GM10266 (cell line): ENCODE results near the gene EGFR.

ENCODE experiments used
- DNase-seq: peaks from one replicate; pipeline ENCODE4 v3.0.0; 2012; ENCODE audit errors: extremely low spot score
- TF ChIP-seq, protein P1 (sequence below): IDR thresholded peaks from 2 replicates; pipeline ENCODE4 v1.5.1; 2012; ENCODE audit warnings: mild to moderate bottlenecking, low read depth; ENCODE audit not compliant: control insufficient read depth, insufficient read depth; ENCODE audit errors: missing control alignments

The EGFR gene

GRCh38 chr7:55187701-55188491 is 169.1 kb downstream of the EGFR start:
- TF ChIP-seq, protein P1, sequence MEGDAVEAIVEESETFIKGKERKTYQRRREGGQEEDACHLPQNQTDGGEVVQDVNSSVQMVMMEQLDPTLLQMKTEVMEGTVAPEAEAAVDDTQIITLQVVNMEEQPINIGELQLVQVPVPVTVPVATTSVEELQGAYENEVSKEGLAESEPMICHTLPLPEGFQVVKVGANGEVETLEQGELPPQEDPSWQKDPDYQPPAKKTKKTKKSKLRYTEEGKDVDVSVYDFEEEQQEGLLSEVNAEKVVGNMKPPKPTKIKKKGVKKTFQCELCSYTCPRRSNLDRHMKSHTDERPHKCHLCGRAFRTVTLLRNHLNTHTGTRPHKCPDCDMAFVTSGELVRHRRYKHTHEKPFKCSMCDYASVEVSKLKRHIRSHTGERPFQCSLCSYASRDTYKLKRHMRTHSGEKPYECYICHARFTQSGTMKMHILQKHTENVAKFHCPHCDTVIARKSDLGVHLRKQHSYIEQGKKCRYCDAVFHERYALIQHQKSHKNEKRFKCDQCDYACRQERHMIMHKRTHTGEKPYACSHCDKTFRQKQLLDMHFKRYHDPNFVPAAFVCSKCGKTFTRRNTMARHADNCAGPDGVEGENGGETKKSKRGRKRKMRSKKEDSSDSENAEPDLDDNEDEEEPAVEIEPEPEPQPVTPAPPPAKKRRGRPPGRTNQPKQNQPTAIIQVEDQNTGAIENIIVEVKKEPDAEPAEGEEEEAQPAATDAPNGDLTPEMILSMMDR: no peak
- no peak for DNase-seq

GRCh38 chr7:55188590-55189138 is 169.8 kb downstream of the EGFR start:
- no peak for DNase-seq
- TF ChIP-seq, protein P1: no peak

GRCh38 chr7:55189146-55189766 is 170.4 kb downstream of the EGFR start:
- TF ChIP-seq, protein P1: no peak
- DNase-seq: no peak

GRCh38 chr7:55189878-55190436 is 171.1 kb downstream of the EGFR start:
- TF ChIP-seq, protein P1: no peak
- no peak for DNase-seq

GRCh38 chr7:55190511-55191160 is 171.8 kb downstream of the EGFR start:
- DNase-seq: no peak
- TF ChIP-seq, protein P1: no peak

GRCh38 chr7:55191161-55191925 is 172.5 kb downstream of the EGFR start:
- TF ChIP-seq, protein P1: no peak
- DNase-seq: no peak
